B cell (primary cell): Measurements from ENCODE around the gene PLAA. TPM values are rescaled to one million over a fixed set of nuclear protein-coding genes. Genes with fewer than 3 reads are reported as not detected.

ENCODE experiments used
- ATAC-seq: fragments of 200-7000 bp; cut with Tn5 transposase; one replicate; pipeline ENCODE4 v1.10.0; 2021; ENCODE audit warnings: low read depth, mild to moderate bottlenecking, moderate number of reproducible peaks, moderate library complexity
- CTCF ChIA-PET: fragments of 350-600 bp; sonication (Branson Sonifier 250); formaldehyde crosslinking; loops from one replicate; lab custom pipeline; 2021; ENCODE audit warnings: antibody characterized with exemption, inconsistent platforms; lab: Charles Lee
- POLR2A ChIA-PET: fragments of 350-600 bp; sonication (Branson Sonifier 250); formaldehyde crosslinking; loops from one replicate; lab custom pipeline; 2021; ENCODE audit warnings: antibody characterized with exemption; lab: Charles Lee
- DNase-seq: peaks from one replicate; pipeline ENCODE4 v3.0.0; 2013
- H2AFZ ChIP-seq: 2 replicates; pipeline ENCODE4 v1.6.1; 2012; ENCODE audit warnings: mild to moderate bottlenecking, low read depth, low read length; ENCODE audit not compliant: insufficient read depth, poor library complexity, severe bottlenecking
- H3K27ac ChIP-seq, 2 donors: 1 replicate in 1 of 2; 2 replicates in 1 of 2; pipeline ENCODE4 v1.5.1; 2012 to 2013; ENCODE audit warnings: low read length in 2 of 2, mild to moderate bottlenecking in 2 of 2, moderate library complexity in 1 of 2
- H3K27me3 ChIP-seq, 4 experiments: fragments of 200-600 bp in 1 of 4; sonication (generic) in 1 of 4; replicated peaks in 1 of 4; 1 replicate in 2 of 4; 2 replicates in 2 of 4; pipeline versions ENCODE4 v1.6.1 to v1.7.0; 2013 to 2016; ENCODE audit warnings: low read length in 3 of 4, mild to moderate bottlenecking in 2 of 4, mixed read lengths in 1 of 4, moderate library complexity in 1 of 4; ENCODE audit not compliant: insufficient read depth in 4 of 4, control insufficient read depth in 3 of 4; ENCODE audit errors: control extremely low read depth in 1 of 4
- H3K36me3 ChIP-seq, 2 experiments: replicated peaks in 1 of 2; 1 replicate in 1 of 2; 2 replicates in 1 of 2; pipeline versions ENCODE4 v1.6.1 to v1.7.1; 2013; ENCODE audit warnings: low read length in 1 of 2; ENCODE audit not compliant: insufficient read depth in 2 of 2, control insufficient read depth in 1 of 2; ENCODE audit errors: control extremely low read depth in 1 of 2, extremely low read depth in 1 of 2
- H3K4me1 ChIP-seq, 2 donors: fragments of 200-600 bp in 1 of 2; sonication (generic) in 1 of 2; 1 replicate in 1 of 2; 2 replicates in 1 of 2; pipeline versions ENCODE4 v1.5.1 to v1.6.1; 2013 to 2017; ENCODE audit warnings: low read length in 2 of 2; ENCODE audit not compliant: control insufficient read depth in 2 of 2, insufficient read depth in 2 of 2
- H3K4me2 ChIP-seq: replicated peaks from 2 replicates; pipeline ENCODE3; 2012; ENCODE audit warnings: mild to moderate bottlenecking, low read depth, low read length; ENCODE audit not compliant: poor library complexity, severe bottlenecking
- H3K4me3 ChIP-seq, 5 experiments: fragments of 200-600 bp in 1 of 5; sonication (generic) in 1 of 5; 1 replicate in 3 of 5; 2 replicates in 2 of 5; pipeline versions ENCODE4 v1.5.1 to v1.7.0; 2011 to 2016; ENCODE audit warnings: low read length in 4 of 5, mild to moderate bottlenecking in 4 of 5, low read depth in 2 of 5, control low read depth in 1 of 5, moderate library complexity in 1 of 5; ENCODE audit not compliant: insufficient read depth in 1 of 5; ENCODE audit errors: control extremely low read depth in 1 of 5, extremely low read depth in 1 of 5
- H3K79me2 ChIP-seq: fragments of 200-600 bp; sonication (generic); one replicate; pipeline ENCODE4 v1.6.0; 2016; ENCODE audit warnings: low read length; ENCODE audit not compliant: control insufficient read depth, insufficient read depth
- H3K9ac ChIP-seq: fragments of 200-600 bp; sonication (generic); 2 replicates; pipeline ENCODE4 v1.6.1; 2017; ENCODE audit warnings: mild to moderate bottlenecking, low read length, moderate library complexity
- H3K9me3 ChIP-seq, 3 donors: one replicate each; pipeline versions ENCODE4 v1.6.1 to v1.7.1; 2013; ENCODE audit warnings: low read length in 2 of 3; ENCODE audit not compliant: control insufficient read depth in 2 of 3, insufficient read depth in 1 of 3; ENCODE audit errors: control extremely low read depth in 1 of 3
- H4K20me1 ChIP-seq: 2 replicates; pipeline ENCODE4 v1.6.0; 2012; ENCODE audit warnings: mild to moderate bottlenecking, low read length; ENCODE audit not compliant: insufficient read depth, control insufficient read depth, poor library complexity, severe bottlenecking
- H3K27ac Mint-ChIP-seq: one replicate; pipeline ENCODE4 v1.8.0; 2021; ENCODE audit warnings: mixed read lengths
- H3K27me3 Mint-ChIP-seq: one replicate; pipeline ENCODE4 v1.8.0; 2021; ENCODE audit warnings: mixed read lengths
- H3K4me1 Mint-ChIP-seq: one replicate; pipeline ENCODE4 v1.8.0; 2021; ENCODE audit warnings: mixed read lengths
- H3K4me3 Mint-ChIP-seq: one replicate; pipeline ENCODE4 v1.8.0; 2021; ENCODE audit warnings: mixed read lengths
- H3K9me3 Mint-ChIP-seq: one replicate; pipeline ENCODE4 v1.8.0; 2022; ENCODE audit warnings: mixed read lengths; ENCODE audit not compliant: insufficient read depth
- EZH2 ChIP-seq: IDR thresholded peaks from 2 replicates; pipeline ENCODE4 v1.6.1; 2012; ENCODE audit warnings: borderline replicate concordance, low read depth, mild to moderate bottlenecking, moderate library complexity, low read length; ENCODE audit not compliant: insufficient read depth, poor library complexity, severe bottlenecking
- WGBS: methylation state at CpG from one replicate; pipeline ENCODE4 v1.1.5; 2013; ENCODE audit warnings: missing lambda C conversion rate; ENCODE audit not compliant: insufficient coverage; 5-methylcytosine and 5-hydroxymethylcytosine counted together
- intact Hi-C: fragments of 100-400 bp; cut with micrococcal nuclease; formaldehyde crosslinking; loops from one replicate; pipeline ENCODE4 v1.10.0; 2022
- polyA plus RNA-seq: library from polyadenylated mRNA; depleted of rRNA; stranded (reverse); fragments of >200 nt; gene quantifications from 2 replicates; pipeline ENCODE4 v1.2.3, GENCODE V29; 2012
- total RNA-seq, 2 donors: library from RNA; stranded (reverse); fragments of 120-200 nt in 1 of 2; gene quantifications; 1 replicate in 1 of 2; 2 replicates in 1 of 2; pipeline versions ENCODE4 v1.2.3 to v1.2.4, GENCODE V29; 2013 to 2022
- TF ChIP-seq, protein P1 (sequence below): fragments of 200-600 bp; IDR thresholded peaks from one replicate; pipeline ENCODE4 v1.8.0; 2022; ENCODE audit warnings: antibody characterized with exemption, mild to moderate bottlenecking

PLAA gene
- total and polyA plus RNA-seq, 2 donors (not counting 1 experiment from before 2014, with no cell fraction given), result 8.9 to 24.0 TPM

DNA sequence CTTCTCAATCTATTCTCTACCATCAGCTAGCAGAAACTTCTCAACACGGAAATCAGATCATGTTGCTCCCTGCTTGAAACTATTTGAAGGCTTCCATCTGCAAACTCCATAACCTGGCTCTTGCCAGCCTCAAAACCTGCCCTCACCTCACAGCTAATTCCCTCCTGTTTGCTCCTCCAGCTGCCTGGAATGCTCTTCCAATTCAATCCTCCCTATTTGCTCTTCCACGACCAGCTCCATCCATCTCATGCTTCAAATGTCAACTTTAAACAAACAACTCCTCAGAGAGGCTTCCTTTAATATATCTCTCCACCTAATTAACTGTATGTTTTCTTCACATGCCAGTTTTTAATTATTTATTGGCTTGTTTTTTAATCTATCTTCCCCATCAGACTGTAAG is 1.5 kb downstream of the PLAA start:
- Histone ChIP-seq H3K9ac (peak overlapping the region; percentile 95), H3K4me1 (peaks cover 20% of the 10 kb centered on the region in 2 donors), H3K27ac (no peak overlapping the region), H3K9me3 (no peaks in the 10 kb centered on the region), H3K4me2 (peak overlapping the region; percentile 87), H3K4me3 (peak overlapping the region in 1 of 5 experiments; percentile 80), H2AFZ (no peak overlapping the region), H3K27me3 (no peaks in the 10 kb centered on the region), H3K79me2 (peaks cover 75% of the 10 kb centered on the region), H3K36me3 (peaks cover 2% of the 10 kb centered on the region in 2 experiments), H4K20me1 (peaks cover 5% of the 10 kb centered on the region)
- no peaks in the 10 kb centered on the region for H3K9me3 Mint-ChIP-seq
- peak overlapping the region; percentile 71 for H3K27ac Mint-ChIP-seq
- H3K4me1 Mint-ChIP-seq, result peaks cover 54% of the 10 kb centered on the region
- intact Hi-C loops, result no loop called here
- H3K27me3 Mint-ChIP-seq, result peaks cover 7% of the 10 kb centered on the region
- H3K4me3 Mint-ChIP-seq, result peak overlapping the region; percentile 94
- WGBS, result 80% methylated on average over 2 of the region's 2 CpGs
- POLR2A ChIA-PET, result no interaction called here
- TF ChIP-seq, protein P1, sequence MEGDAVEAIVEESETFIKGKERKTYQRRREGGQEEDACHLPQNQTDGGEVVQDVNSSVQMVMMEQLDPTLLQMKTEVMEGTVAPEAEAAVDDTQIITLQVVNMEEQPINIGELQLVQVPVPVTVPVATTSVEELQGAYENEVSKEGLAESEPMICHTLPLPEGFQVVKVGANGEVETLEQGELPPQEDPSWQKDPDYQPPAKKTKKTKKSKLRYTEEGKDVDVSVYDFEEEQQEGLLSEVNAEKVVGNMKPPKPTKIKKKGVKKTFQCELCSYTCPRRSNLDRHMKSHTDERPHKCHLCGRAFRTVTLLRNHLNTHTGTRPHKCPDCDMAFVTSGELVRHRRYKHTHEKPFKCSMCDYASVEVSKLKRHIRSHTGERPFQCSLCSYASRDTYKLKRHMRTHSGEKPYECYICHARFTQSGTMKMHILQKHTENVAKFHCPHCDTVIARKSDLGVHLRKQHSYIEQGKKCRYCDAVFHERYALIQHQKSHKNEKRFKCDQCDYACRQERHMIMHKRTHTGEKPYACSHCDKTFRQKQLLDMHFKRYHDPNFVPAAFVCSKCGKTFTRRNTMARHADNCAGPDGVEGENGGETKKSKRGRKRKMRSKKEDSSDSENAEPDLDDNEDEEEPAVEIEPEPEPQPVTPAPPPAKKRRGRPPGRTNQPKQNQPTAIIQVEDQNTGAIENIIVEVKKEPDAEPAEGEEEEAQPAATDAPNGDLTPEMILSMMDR, result no peak
- TF ChIP-seq EZH2, result no peak
- DNase-seq (no peak), ATAC-seq (no peak)
- CTCF ChIA-PET, result no interaction called here

DNA sequence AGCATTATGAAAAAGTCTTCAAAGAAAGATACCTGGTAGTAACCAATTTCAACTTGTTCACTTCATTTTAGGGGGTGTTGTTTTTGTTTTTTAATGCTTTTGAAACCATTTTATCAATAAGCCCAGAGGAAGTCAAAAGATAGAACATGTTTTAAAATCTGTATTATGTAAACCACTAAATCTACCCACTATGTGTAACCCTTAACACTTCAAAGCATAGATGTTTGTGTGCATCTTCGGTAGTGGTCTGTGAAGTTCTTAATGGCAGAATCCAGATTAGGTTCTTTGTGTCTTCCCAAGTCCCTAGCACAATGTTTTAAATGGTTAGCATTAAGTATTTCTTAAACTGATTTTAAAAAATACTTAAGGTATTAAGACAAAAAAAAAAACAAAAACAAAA is 6.3 kb downstream of the PLAA start:
- Mint-ChIP-seq H3K4me1 (peaks cover 49% of the 10 kb centered on the region), H3K4me3 (no peak overlapping the region), H3K27me3 (no peaks in the 10 kb centered on the region), H3K27ac (no peak overlapping the region), H3K9me3 (peaks cover 7% of the 10 kb centered on the region)
- no peaks in the 10 kb centered on the region for H3K27me3 ChIP-seq
- ChIA-PET CTCF (interaction anchor here (0.9 kb wide), 1 partner anchor 392 kb away, joined by 3 read pairs; no protein-coding TSS in a partner anchor), POLR2A (no interaction called here)
- peaks cover 2 to 4% of the 10 kb centered on the region in 2 experiments for H3K36me3 ChIP-seq
- WGBS, result no CpG with 5 or more reads among the region's 1 CpG
- no peak overlapping the region for H3K4me3 ChIP-seq
- peaks cover 0 to 10% (median 9%) of the 10 kb centered on the region in 3 donors for H3K9me3 ChIP-seq
- DNase-seq (no peak), ATAC-seq (no peak)
- peaks cover 19% of the 10 kb centered on the region for H4K20me1 ChIP-seq
- TF ChIP-seq EZH2, result no peak
- TF ChIP-seq, protein P1, result no peak
- no peak overlapping the region for H3K9ac ChIP-seq
- H3K4me1 ChIP-seq, result peaks cover 5 to 11% of the 10 kb centered on the region in 2 donors
- H3K27ac ChIP-seq, result peak overlapping the region in 1 of 2 donors; percentile 31
- intact Hi-C loops, result no loop called here
- H2AFZ ChIP-seq, result no peak overlapping the region
- no peak overlapping the region for H3K4me2 ChIP-seq
- H3K79me2 ChIP-seq, result peaks cover 95% of the 10 kb centered on the region
